HG02938 (cell line): ENCODE data around the gene GRN.
"Not testable (repeated sequence)": the region's sequence is repeated elsewhere in the genome, so short reads cannot be mapped to it uniquely, and the experiment has no call there.

Source experiments
- ATAC-seq: cut with Tn5 transposase; IDR thresholded peaks from one replicate; pipeline ENCODE4 v1.9.1; 2021; ENCODE audit warnings: mild to moderate bottlenecking, moderate library complexity; ENCODE audit not compliant: unreplicated experiment

Gene GRN

DNA sequence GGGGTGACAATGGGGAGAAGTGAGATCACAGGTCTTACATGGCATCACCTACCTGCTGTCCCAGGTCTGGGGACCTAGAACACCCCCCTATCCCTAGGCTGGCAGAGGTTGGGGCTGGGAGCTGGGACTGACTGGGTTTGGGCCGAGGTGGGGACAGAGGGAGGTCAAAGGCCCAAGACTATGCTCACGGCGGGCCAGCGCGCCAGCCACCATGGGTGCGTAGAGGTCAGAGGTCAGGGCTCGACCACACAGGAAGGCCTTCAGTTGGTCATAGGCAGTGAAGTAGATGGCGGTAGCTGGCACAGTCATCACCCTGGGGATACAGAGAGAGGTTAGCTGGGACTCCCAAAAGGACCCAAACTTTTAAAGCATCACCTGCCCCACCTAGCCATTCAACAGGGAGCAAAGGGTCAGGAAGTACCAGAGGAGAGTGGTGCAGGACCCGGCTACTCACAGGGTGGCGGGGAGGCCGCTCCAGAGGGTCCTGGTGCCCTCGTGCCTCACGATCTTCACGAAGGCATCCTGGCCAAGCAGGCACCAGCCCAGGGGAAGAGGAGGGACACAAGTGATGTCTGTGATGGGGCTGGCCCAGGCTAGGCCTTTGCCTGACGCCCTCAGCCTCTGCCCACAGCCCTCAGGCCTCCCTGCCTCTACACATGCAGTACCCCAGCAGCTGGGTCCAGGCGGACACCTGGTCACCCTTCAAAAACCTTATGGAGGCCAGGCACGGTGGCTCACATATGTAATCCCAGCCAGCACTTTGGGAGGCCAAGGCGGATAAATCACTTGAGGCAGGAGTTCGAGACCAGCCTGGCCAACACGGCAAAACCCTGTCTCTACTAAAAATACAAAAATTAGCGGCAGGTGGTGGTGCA, 23.6 kb upstream of the GRN start:
- ATAC-seq, result no peak

DNA sequence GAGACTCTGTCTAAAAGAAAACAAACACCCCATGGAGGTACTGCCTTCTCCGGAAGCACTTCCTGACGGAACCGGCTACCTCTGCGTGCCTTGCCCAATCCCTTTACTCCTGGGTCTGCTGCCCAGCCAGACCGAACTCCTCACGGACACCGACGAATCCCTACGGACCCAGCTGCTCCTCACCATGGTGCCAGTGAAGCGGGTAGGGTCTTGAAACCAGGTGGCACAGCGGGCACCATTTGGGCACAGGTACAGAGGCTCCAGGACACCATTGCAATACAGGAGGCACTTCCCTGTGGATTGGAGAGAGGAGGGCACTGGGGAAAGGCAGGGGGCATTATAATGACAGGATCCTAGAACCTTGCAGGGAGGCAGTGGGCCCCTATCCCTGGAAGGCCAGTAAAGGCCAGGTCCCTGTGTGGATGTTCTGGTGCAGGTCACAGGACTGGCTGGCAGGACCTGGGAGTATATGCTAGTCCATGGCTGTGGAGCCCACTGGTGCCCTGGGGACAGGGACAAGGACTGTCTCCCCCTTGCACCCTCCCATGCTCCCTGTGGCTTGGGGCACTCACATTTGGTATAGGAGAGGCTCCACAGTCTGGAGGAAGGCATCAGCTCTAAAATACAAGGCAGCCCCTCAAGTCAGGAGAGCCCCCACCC, 22.7 kb upstream of the GRN start:
- ATAC-seq, result no peak

DNA sequence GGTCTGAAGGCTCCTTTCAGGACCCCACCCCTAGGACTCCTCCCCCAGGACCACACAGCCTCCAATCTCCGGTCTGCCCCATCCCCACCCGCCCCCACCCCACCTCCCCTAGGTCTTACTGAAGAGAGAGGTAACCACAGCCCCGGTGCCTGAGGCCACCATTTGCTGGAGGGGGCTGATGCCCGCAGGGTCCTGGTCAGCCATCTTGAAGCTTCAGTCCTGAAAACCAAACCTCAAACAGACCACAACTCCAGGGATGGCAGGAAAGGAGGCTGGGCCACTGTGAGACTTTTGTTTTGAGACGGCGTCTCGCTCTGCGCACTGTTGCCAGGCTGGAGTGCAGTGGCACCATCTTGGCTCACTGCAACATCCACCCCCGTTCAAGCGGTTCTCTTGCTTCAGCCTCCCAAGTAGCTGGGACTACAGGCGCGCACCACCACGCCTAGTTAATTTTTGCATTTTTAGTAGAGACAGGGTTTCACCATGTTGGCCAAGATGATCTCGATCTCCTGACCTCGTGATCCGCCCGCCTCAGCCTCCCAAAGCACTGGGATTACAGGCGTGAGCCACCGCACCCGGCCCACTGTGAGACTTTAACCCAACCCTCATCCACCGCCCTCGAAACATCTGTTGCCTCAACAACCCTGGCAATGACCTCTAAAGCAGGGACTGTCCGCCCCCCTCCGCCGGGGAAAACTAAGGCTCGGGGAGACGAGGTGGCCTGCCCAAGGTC, 21.6 kb upstream of the GRN start:
- ATAC-seq, result no peak

DNA sequence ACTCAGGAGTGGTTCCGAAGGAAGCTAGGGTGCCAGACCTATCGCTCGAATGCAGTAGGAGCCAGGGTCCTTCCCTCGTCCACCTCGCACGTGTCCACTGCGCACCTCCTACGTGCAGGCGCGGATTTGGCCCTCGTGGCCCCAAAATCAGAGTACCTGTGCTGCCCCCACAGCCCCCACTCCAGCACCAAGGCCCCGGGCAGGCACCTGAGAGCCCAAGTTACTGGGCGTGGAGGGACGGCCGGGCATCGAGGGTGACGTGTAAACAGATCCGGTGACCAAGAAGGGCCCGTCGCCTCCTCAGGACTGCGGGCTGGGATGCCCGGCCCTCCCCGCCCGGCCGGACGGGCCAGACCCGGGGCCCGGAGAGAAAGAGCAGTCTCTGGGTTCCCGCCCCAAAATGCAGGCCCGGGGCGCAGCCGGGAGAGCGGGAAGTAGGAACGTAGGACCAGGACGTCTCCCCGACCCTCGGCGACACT, 21.0 kb upstream of the GRN start:
- ATAC-seq, result no peak

DNA sequence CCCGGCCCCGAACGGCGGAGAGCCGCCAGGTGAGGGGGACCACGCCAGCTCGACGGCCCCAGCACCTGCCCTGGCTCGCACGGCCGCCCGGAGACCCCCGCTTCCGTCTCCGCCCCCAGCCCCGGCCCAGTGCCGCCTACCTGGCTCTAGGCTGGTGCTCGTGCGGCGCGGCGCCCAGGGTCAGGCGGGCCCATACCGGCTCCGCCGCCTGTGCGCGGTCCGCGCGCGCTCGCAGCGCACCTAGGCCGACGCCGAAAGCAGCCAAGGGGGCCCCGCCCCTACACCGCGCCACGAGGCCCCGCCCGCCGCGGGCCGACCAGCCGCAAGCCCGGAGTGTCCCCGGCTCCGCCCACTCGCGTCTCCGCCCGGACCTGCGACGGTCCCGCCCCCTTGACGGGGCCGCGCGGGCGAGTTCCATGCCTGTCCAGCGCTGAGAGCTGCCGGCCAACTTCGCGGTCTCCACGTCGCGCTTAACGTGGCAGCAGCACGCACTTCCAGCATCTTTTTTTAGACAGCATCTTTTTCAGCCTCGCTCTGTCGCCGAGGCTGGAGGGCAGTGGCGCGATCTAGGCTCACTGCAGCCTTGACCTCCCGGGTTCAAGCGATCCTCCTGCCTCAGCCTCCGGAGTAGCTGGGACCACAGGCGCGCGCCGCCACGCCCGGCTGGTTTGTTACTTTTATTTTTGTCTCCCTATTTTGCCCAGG, 20.4 kb upstream of the GRN start, which contains the start of gene SLC25A39:
SLC25A39 (minus strand) TSS at position 253 of the 705 bp plus-strand sequence. CDS start 1,261 bp downstream, outside the sequence.
- ATAC-seq, result peak; percentile 50

DNA sequence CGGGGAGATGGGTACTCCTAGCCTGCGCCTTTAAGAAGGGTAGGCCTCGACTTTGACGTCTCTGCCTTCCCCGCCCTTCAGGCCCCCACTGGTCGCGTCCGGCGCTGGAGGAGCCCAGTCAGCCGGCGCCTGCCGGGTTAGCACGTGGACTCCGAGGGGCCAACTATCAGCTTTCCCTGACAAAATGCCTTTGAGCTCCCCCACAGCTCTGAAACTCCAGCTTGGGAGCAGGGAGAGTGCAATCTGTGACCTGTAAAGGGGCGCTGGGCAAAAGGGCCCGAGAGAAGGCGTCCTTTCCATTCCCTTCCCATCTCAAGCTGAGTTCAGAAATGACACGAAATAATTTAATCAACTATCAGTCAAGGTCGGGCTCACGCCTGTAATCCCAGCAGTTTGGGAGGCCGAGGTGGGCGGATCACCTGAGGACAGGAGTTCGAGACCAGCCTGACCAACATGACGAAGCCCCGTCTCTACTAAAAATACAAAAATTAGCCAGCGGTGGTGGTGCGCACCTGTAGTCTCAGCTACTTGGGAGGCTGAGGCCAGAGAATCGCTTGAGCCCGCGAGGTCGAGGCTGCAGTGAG, 18.1 kb upstream of the GRN start:
- no peak for ATAC-seq

DNA sequence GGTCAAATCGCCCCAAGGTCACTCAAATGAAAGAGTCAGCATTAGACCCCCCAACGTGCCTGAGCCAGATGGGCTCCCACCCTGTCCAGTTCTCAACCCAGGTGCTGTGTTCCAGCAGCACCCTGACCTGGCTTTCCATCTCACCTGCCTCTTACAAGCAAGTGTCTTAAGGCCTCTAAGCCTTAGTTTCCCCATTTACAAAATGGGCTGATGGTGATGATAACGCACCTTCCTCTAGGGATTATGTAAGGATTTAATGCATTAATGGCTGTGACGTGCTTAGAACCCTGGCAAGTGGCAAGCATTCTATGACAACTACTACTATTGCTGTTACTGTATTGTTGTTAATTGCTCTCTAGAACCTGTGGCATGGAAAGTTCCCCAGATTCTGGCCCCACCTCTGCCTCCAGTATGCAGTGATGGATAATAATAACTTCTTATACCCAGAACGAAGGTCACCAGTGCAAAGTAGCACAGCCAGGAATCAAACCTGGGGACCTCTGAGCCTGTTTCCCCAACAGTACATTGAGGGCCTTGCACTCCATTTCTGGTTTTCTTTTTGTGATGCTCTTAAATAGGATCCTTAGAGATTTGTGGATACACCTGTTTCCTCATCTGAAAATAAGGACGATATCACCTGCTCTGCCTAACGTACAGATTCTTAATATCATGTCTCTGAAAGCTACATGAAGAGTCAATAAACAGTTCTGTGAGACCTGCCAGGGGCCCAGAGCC, 17.2 kb upstream of the GRN start:
- no peak for ATAC-seq

DNA sequence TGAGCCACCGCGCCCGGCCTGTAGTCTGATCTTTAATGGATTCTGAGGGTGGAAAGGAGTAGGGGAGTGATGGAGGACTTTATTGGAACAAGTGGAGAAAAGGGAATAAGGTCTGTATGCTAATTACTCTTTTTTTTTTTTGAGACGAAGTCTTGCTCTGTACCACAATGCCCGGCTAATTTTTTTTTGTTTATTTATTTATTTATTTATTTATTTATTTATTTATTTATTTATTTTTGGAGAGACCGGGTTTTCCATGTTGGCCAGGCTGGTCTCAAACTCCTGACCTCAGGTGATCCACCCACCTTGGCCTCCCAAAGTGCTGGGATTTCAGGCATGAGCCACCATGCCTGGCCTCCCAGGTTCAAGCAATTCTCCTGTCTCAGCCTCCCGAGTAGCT, 15.6 kb upstream of the GRN start:
- ATAC-seq, result not testable (repeated sequence)

DNA sequence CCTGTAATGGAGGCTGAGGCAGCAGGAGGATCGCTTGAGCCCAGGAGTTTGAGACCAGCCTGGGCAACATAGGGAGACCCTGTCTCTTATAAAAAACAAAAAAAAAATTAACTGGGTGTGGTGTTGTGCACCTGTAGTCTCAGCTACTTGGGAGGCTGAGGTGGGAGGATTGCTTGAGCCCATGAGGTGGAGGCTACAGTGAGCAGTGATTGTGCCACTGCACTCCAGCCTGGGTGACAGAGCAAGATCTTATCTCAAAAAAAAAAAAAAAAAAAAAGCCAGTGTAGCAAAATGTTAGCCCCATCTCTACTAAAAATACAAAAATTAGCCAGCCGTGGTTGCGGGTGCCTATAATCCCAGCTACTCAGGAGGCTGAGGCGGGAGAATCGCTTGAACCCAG, 14.8 kb upstream of the GRN start:
- ATAC-seq, result not testable (repeated sequence)

DNA sequence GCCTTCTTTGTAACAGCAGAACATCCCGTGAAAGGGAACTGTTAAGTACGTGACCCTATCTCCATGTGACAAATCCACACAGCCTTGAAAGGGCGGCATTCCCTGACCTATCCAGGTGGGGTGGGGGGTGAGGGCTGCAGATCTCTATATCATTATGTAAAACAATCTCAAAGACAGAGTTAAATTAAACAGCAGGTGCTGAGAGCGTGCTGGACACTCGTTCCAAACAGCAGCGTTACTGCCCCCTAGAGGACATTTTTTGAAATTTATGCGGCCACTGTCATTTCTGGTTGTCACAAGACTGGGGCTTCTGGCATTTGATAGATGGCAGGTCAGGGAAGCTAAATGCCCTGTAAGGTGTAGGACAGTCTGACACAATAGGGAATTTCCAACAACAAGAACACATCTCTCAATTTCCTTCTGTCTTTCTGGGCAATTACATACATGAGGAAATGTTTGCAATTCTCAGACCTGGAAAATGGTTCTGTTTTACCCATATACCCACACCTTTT, 13.8 kb upstream of the GRN start:
- ATAC-seq, result no peak

DNA sequence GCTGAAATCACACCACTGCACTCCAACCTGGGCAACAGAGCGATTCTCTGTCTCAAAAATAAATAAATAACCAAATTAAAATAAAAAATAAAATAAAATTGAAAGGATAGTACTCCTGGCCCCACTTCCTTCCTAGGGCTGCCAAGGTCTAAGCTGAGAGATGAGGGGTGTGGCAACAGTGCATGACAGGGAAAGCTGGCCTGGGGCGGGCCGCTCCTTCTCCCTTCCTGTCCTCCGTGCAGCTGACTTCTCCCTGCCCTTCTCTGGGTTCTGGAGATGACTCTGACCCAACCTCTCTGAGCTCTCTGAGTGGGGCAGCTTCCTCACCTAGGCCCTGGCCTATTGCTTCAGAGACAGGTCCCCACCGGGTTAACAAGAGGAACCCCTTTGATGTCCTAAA, 11.7 kb upstream of the GRN start:
- no peak for ATAC-seq

DNA sequence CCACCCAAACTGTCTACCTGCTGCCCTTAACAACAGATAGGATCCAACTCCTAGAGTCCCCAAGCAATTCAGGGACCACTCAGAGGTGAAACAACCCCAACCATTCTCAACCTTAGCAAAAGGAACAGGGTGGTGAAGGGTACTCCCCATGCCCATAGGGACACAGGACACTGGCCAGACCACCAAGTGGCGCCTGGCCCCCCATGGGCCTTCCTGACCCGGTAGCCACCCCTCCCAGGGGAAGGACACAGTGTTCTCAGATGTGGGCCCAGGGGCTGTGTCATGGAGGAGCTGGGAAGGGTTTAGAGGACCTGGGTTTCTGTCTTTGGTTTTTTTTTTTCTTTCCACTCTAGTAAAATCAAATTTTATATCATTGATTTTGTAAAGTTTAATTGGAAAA, 10.8 kb upstream of the GRN start:
- ATAC-seq, result no peak

DNA sequence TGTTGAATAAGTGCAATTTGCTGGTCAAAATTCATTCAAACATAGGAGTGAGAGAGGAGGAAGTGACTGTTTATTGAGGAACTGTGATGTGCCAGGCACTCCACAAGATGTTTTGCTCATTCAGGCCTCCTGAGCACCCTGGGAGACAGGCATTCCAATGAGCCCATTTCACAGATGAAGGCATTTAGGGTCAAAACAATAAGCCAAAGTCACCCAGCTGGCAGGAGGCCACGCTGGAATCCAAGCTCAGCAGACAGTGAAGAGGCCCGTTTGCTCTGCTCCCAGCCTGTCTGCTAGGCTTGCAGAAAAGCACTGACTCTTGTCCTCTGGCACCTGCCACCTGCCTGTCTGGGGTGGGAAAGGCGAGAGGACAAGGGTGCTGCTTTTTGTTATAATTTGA, 10.4 kb upstream of the GRN start:
- ATAC-seq, result no peak

DNA sequence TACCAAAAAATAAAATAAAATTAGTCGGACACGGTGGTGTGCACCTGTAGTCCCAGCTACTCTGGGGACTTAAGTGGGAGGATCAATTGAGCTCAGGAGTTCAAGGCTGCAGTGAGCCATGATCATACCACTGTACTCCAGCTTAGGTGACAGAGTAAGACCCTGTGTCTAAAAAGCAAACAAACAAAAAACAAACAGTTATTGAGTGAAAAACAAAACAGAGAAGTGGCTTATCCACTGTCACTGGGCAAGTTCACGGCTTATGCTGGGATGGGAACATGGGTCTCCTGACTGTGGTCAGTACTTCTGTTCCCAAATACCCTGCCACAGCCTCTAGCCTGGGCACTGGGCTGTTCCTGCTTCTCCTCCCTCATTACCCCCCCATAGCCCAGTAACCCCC, 9.5 kb upstream of the GRN start:
- no peak for ATAC-seq

DNA sequence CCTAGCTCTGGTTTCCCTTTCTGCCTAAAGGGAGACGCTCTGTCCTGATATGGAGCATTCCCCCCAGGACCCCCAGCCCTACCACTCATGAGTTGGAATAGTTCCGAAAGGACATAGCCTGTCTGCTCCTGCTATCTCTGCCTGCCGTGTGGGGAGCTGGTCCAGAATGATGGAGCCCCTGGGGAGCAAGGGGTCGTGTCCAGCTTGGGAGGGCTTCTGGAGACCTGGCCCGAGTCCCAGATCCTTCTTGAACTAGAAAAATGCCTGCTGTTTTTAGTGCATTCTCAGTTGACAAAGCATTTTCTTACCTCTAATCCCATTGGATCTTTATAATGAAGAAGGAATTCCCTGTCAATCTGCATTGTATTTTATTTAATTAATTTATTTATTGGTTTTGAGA, 9.1 kb upstream of the GRN start:
- no peak for ATAC-seq

DNA sequence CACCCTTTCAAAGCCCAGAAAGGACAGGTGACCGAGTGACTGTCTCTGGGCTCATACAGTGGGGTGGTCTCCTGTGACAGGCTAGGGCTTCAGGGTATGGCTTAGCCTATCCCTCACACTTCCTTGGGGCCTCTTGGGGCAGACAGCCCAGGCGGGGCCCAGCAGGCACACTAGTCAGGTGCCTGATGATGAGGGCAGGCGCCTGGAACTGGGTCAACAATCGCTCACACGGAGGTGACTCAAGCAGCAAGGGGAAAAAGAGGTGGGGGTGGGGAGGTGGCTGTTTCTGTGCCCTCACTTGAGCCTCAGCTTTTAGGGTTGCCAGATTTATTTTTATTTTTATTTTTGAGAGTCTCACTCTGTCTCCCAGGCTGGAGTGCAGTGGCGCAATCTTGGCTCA, 6.4 kb upstream of the GRN start:
- ATAC-seq, result no peak

DNA sequence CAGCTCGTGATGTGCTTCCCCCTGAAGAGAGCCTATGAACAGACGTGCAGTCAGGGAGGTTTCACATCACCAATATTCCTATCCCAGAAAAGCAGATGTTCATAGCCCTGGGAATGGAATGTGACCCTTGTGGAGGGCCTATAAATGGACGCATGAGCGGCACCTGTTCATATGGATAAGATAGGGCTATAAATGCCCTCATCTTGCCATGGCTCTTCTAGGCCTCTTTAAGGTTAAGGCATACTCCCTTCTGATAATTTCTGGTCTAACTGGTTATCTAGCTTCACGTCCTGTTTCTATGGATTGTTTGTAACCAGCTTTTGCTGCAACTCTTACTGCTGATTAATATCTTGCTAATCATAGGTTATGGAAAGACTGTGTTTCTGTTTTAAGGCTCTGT, 4.5 kb upstream of the GRN start:
- not testable (repeated sequence) for ATAC-seq

DNA sequence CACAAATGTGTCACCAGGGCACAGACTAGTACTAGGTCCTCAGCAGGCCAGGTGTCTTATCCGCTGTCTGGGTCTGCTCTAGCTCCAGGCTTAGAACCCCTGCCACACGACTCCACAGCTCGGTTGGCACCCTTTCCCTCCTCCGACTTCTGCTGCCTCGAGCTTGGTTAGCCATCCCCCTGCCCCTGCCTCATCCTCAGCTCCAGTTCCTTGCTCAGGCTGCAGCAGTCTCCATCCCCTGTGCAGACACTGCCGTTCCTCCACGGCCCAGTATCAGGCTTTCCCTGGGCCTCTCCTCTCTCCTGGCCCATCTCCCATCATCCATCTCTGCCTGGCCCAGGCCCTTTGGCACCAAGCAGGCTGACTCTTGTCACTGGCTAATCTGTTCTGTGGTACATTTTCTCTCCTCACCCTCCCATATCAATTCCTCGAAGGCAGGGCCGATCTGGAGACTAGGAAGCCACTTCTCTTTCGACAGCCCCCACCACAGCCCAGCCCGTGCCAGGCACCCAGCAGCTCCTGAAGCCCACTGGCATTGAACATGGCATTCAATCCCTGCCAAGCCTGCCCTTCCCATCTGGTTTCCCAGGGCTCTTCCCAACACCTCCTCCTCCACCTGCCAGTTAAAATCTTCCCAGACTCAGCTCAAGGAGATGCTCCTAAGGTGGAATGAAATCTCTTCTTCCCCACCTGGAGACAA, 1.4 kb upstream of the GRN start:
- no peak for ATAC-seq

DNA sequence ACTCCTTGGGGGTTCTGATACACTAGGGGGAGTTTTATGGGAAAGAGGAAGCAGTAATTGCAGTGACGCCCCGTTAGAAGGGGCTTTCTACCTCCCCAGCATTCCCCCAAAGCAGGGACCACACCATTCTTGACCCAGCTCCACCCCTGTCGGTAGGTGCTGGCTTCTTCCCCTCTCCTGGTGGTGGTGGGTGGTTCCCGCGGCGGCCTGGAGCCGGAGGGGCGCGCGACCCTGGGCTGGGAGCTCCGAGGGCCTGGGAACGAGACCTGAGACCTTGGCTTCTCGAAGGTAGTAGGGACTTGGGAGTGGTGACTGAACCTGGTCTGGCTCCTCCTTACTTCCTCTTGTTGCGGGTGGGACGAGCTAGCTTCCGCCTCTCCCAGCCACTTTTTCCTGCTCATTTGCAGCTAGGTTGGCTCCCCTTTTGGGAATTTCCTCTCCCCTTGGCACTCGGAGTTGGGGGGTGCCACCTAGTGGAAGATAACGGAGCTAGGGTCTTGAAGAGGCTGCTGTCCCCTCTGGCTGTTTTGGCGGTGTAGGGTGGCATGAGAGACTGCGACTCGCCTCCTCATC, 438 bp downstream of the GRN start:
- ATAC-seq, result peak; percentile 1
